Stimulated activated naive CD8-positive, alpha-beta T cell treated with anti-CD3 and anti-CD28 coated beads, Interleukin-15, Interleukin-2, amounts not matched to agents 100 ng/mL and 50 ng/mL, for 24 hours (primary cell): ENCODE results near the gene RAPGEF1.

Source experiments
- H3K27ac Mint-ChIP-seq: one replicate; pipeline ENCODE4 v1.8.0; 2021; ENCODE audit warnings: mild to moderate bottlenecking, mixed read lengths
- H3K27me3 Mint-ChIP-seq: one replicate; pipeline ENCODE4 v1.8.0; 2021; ENCODE audit warnings: mixed read lengths
- H3K36me3 Mint-ChIP-seq: one replicate; pipeline ENCODE4 v1.8.0; 2021; ENCODE audit warnings: low read depth, mixed read lengths
- H3K4me1 Mint-ChIP-seq: one replicate; pipeline ENCODE4 v1.8.0; 2021; ENCODE audit warnings: low read depth, mixed read lengths
- H3K4me3 Mint-ChIP-seq: one replicate; pipeline ENCODE4 v1.8.0; 2021; ENCODE audit warnings: mild to moderate bottlenecking, mixed read lengths
- H3K9me3 Mint-ChIP-seq: one replicate; pipeline ENCODE4 v1.8.0; 2021; ENCODE audit warnings: mixed read lengths

Gene RAPGEF1

DNA sequence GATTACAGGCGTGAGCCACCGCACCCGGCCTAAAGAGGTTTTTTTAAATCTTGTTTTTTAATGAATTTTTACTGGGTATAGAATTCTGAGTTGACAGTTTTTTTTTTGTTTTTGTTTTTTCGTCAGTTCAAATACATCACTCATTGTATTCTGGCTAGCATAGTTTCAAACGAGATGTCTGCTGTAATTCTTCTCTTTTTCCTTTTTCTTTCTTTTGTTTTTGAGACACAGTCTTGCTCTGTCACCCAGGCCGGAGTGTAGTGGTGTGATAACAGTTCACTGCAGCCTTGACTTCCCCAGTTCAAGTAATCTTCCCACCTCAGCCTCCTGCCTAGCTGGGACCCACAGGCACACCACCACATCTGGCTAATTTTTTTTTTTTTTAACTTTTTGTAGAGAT is 196.7 kb downstream of the RAPGEF1 start:
- Mint-ChIP-seq H3K9me3 (peaks cover 9% of the 10 kb centered on the region), H3K27ac (no peak overlapping the region), H3K36me3 (peaks cover 13% of the 10 kb centered on the region), H3K27me3 (peaks cover 24% of the 10 kb centered on the region), H3K4me1 (peaks cover 17% of the 10 kb centered on the region), H3K4me3 (no peak overlapping the region)

DNA sequence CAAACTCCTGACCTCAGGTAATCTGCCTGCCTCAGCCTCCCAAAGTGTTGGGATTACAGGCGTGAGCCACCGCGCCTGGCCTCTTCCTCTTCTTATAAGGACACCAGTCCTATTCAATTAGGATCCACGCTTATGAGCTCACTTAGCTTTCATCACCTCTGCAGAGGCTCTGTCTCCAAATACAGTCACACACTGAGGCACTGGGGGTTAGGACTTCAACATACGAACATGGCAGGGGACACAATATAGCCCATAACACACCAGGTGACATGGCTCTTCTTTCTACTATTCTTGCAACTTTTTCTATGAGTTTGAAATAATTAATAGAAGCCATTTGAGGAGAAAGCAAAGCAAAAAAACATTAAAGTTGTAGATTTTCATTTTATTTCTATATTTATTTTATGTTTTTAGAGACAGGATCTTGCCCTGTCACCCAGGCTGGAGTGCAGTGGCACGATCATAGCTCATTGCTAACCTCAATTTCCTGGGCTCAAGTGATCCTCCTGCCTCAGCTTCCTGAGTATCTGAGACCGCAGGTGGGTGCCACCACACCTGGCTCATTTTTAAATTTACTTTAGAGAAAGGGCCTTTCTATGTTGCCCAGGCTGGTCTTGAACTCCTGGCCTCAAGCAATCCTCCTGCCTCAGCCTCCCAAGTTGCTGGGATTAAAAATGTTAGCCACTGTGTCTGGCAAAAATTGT is 200.5 kb downstream of the RAPGEF1 start:
- Mint-ChIP-seq H3K36me3 (peaks cover 9% of the 10 kb centered on the region), H3K4me1 (peaks cover 32% of the 10 kb centered on the region), H3K27me3 (peaks cover 4% of the 10 kb centered on the region), H3K27ac (no peak overlapping the region), H3K9me3 (peaks cover 9% of the 10 kb centered on the region), H3K4me3 (no peak overlapping the region)

DNA sequence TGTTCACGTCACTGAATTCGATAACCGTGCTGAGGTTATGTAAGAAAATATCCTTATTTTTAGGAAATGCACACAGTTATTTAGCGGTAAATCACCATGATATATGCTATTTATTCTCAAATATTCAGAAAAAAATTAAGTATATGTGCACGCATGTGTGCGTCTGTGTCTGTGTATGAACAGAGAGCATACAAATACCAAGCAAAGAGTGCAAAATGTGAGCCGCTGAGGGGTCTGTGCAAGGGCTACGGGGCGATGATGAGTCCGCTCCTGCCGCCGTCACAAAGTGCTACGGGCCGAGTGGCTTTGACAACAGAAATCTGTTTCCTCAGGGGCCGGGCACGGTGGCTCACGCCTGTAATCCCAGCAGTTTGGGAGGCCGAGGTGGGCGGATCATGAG is 201.9 kb downstream of the RAPGEF1 start:
- Mint-ChIP-seq H3K4me1 (peaks cover 35% of the 10 kb centered on the region), H3K27ac (no peak overlapping the region), H3K9me3 (peaks cover 4% of the 10 kb centered on the region), H3K36me3 (no peaks in the 10 kb centered on the region), H3K27me3 (no peaks in the 10 kb centered on the region), H3K4me3 (no peak overlapping the region)

DNA sequence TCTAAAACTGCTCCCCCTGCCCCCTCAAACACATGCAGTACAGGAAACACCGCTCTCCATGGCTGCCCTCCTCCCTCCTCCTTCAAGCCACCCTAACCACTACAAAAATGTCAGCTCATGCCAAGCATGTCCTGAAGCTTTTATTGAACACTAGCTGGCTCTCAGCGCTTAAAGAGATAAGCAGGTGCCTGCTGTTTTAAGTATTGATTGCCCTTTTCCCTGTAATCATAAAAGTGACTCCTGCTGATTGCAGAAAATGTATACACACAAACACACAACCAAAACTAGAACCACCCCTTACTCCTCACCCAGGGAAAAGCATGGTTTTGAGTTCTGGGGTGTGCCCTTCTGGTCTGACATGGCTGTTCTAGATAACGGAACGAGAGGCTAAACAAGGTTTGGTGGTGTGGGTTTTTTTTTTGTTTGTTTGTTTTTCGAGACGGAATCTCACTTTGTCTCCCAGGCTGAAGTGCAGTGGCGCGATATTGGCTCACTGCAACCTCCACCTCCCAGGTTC is 205.1 kb downstream of the RAPGEF1 start:
- no peaks in the 10 kb centered on the region for H3K36me3 Mint-ChIP-seq
- H3K9me3 Mint-ChIP-seq, result no peaks in the 10 kb centered on the region
- H3K4me3 Mint-ChIP-seq, result peak overlapping the region; percentile 17
- no peaks in the 10 kb centered on the region for H3K27me3 Mint-ChIP-seq
- no peak overlapping the region for H3K27ac Mint-ChIP-seq
- H3K4me1 Mint-ChIP-seq, result peaks cover 35% of the 10 kb centered on the region

DNA sequence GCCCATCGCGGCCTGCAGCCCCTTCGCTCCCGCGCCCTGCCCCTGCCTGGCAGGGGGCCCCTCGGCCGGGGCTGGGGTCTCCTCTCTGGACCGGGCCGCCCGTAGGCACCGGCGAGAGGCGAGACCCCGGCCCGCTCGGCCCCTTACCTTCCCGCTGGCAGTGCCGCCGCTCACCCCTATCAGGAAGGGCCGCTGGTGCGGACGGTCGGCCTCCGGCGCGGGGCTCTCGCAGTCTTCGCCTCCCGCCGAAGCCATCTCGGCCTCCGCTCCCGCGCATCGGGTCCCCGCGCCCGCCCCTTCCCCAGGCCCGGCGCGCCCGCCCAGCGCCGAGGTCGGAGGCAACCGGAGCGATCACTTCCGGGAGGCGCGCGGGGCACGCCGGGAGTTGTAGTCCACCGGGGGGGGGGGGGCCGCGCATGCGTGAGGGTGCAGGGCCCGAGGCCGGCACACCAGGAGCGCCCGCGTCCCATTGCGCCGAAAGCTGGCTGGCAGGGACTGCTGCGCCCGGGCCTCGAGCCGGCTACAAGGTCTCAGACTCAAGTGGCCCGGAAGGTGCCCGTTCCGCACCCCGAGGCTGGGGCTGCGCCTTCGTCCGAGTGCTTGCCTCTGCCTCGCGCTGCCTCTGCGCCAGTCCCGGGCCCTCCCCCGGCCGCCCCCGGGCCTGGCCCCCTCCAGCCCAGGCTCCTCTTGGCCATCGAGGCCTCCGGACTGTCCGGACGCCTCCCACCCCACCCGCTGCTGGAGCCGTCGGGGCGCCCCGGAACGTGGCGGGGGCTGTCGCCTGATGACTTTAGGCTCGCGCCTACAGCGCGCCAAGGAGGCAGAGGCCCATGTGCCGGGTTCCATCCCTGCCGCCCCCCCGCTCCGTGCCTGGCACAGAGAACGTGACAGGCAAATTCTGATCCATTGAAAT is 208.7 kb downstream of the RAPGEF1 start, which contains the start of gene UCK1:
Gene UCK1, minus strand, starts transcription at position 344 of the 913 bp plus-strand sequence. Its CDS starts 89 bp downstream, at position 255.
- H3K27ac Mint-ChIP-seq, result peak within 1 kb of the TSS; percentile 61
- no peaks in the 10 kb centered on the region for H3K9me3 Mint-ChIP-seq
- H3K27me3 Mint-ChIP-seq, result no peaks in the 10 kb centered on the region
- H3K4me3 Mint-ChIP-seq, result peak within 1 kb of the TSS; percentile 88
- peaks cover 25% of the 10 kb centered on the region for H3K4me1 Mint-ChIP-seq
- H3K36me3 Mint-ChIP-seq, result peaks cover 22% of the 10 kb centered on the region

GRCh38 chr9:131530546-131530919 is 209.3 kb downstream of the RAPGEF1 start:
- Mint-ChIP-seq H3K27me3 (no peaks in the 10 kb centered on the region), H3K4me1 (peaks cover 24% of the 10 kb centered on the region), H3K4me3 (peak overlapping the region; percentile 88), H3K27ac (peak overlapping the region; percentile 61), H3K36me3 (peaks cover 28% of the 10 kb centered on the region), H3K9me3 (no peaks in the 10 kb centered on the region)

- peak overlapping the region; percentile 88 for H3K4me3 Mint-ChIP-seq
- peaks cover 33% of the 10 kb centered on the region for H3K36me3 Mint-ChIP-seq
- no peaks in the 10 kb centered on the region for H3K9me3 Mint-ChIP-seq
- no peaks in the 10 kb centered on the region for H3K27me3 Mint-ChIP-seq
- H3K4me1 Mint-ChIP-seq, result peaks cover 17% of the 10 kb centered on the region
- H3K27ac Mint-ChIP-seq, result peak overlapping the region; percentile 61
These were observed 210.0 kb downstream of the RAPGEF1 start for GRCh38 chr9:131529597-131530545.

DNA sequence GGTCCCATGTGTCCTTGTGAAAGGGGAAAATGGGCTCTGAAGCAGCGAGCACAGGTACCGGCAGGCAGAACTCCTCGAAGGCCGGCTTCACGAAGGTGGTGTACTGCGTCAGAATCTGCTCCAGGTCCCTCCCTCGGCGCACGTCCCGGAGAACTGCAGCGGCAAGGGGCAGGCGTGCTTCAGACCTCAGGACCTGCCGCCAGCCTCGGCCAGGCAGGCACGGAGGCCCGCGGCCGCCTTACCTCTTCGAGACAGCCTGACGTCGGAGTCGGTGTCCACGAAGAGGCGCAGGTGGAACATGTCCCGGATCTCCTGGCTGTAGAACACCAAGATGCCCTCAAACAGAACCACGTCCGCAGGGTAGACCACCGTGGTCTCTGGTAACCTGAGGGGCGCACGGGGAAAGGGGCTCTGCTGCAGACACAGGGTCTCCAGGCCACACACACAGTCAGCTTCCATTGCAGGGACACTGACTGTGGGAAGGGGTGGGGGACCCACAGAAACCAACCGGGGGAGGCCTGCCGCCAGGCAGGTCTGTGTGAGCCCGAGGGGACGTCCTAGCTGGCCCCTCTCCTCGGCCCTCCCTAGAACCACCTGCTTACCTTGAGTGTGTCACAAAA is 210.9 kb downstream of the RAPGEF1 start:
- peaks cover 40% of the 10 kb centered on the region for H3K36me3 Mint-ChIP-seq
- peaks cover 9% of the 10 kb centered on the region for H3K4me1 Mint-ChIP-seq
- H3K27me3 Mint-ChIP-seq, result no peaks in the 10 kb centered on the region
- no peak overlapping the region for H3K4me3 Mint-ChIP-seq
- H3K27ac Mint-ChIP-seq, result no peak overlapping the region
- H3K9me3 Mint-ChIP-seq, result no peaks in the 10 kb centered on the region

DNA sequence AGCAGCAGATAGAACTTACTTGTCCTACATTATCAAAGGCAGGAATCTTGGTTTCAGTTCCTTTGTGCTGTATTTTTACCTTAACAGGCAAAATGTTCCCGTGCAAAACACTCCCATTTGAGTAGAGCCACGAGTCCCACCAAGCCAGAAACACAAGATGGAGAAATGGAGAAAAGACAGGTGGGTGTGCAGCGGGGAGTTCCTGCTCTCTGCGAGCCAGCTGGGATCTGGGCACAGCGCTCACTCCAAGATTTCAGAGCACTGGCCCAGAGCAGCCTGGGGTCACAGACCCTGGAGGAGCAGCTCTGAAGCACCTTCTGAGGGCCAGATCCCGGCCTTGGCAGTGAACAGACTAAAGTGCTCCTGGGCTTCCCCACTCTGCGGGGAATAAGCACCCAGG is 211.7 kb downstream of the RAPGEF1 start:
- Mint-ChIP-seq H3K27me3 (no peaks in the 10 kb centered on the region), H3K27ac (peak overlapping the region; percentile 29), H3K9me3 (no peaks in the 10 kb centered on the region), H3K4me3 (peak overlapping the region; percentile 25), H3K36me3 (peaks cover 45% of the 10 kb centered on the region), H3K4me1 (peaks cover 9% of the 10 kb centered on the region)
